K562 (cell line): ENCODE measurements around the gene SRRT. TPM values are rescaled to one million over a fixed set of nuclear protein-coding genes. Genes with fewer than 3 reads are reported as not detected.

Experiments used
- ARNT ChIP-seq, 2 experiments: fragments of 450-650 bp; IDR thresholded peaks; 2 replicates each; pipeline ENCODE4 v1.6.1; 2016; ENCODE audit warnings: mild to moderate bottlenecking in 1 of 2
- CBFA2T3 ChIP-seq: fragments of 450-650 bp; IDR thresholded peaks from 2 replicates; pipeline ENCODE4 v1.6.1; 2017
- CREB3 ChIP-seq: fragments of 450-650 bp; conservative IDR thresholded peaks from 2 replicates; pipeline ENCODE4 v1.6.1; 2016; ENCODE audit warnings: missing genetic modification characterization, low read depth, mild to moderate bottlenecking, missing compliant biosample characterization, moderate library complexity
- CREB3L1 ChIP-seq: fragments of 450-650 bp; IDR thresholded peaks from 2 replicates; pipeline ENCODE4 v1.6.1; 2014; ENCODE audit warnings: low read depth, mild to moderate bottlenecking, moderate library complexity, borderline replicate concordance
- CTBP1 ChIP-seq: fragments of 450-650 bp; IDR thresholded peaks from 2 replicates; pipeline ENCODE4 v1.6.1; 2016; ENCODE audit warnings: borderline replicate concordance
- CTCFL ChIP-seq: IDR thresholded peaks from 2 replicates; pipeline ENCODE4 v1.6.1; 2011; ENCODE audit warnings: borderline replicate concordance, low read depth, mild to moderate bottlenecking, moderate library complexity, low read length; ENCODE audit not compliant: insufficient read depth, poor library complexity, severe bottlenecking
- HDAC2 ChIP-seq: fragments of 450-650 bp; IDR thresholded peaks from 2 replicates; pipeline ENCODE4 v1.6.1; 2016; ENCODE audit warnings: mild to moderate bottlenecking
- HMGXB4 ChIP-seq: sonication (generic); formaldehyde crosslinking; IDR thresholded peaks from 2 replicates; pipeline ENCODE4 v1.8.1; 2023; ENCODE audit warnings: mild to moderate bottlenecking, missing genetic modification reagents
- KLF16 ChIP-seq: IDR thresholded peaks from 2 replicates; pipeline ENCODE4 v1.6.1; 2016; ENCODE audit warnings: antibody characterized with exemption
- LCOR ChIP-seq: sonication (generic); formaldehyde crosslinking; IDR thresholded peaks from 2 replicates; pipeline ENCODE4 v1.8.0; 2022; ENCODE audit warnings: mild to moderate bottlenecking, missing genetic modification reagents
- MYNN ChIP-seq, 2 experiments: sonication (generic); formaldehyde crosslinking in 1 of 2; IDR thresholded peaks; 2 replicates each; pipeline versions ENCODE4 v1.5.0 to v1.6.1; 2016 to 2020; ENCODE audit warnings: antibody characterized with exemption in 1 of 2, missing genetic modification reagents in 1 of 2
- PML ChIP-seq: IDR thresholded peaks from 2 replicates; pipeline ENCODE4 v1.6.1; 2012; ENCODE audit warnings: low read length, inconsistent platforms
- SAFB2 ChIP-seq: fragments of 200-400 bp; formaldehyde crosslinking; IDR thresholded peaks from 2 replicates; pipeline ENCODE4 v1.6.1; 2018; ENCODE audit warnings: borderline replicate concordance, low read length, low read depth, moderate library complexity; ENCODE audit not compliant: severe bottlenecking
- SMARCC2 ChIP-seq: fragments of 450-650 bp; IDR thresholded peaks from 2 replicates; pipeline ENCODE4 v1.6.1; 2017; ENCODE audit warnings: antibody characterized with exemption, moderate library complexity, mild to moderate bottlenecking, low read depth
- UBTF ChIP-seq, 2 experiments: IDR thresholded peaks; 2 replicates each; pipeline ENCODE4 v1.6.1; 2012; ENCODE audit warnings: improper control_type of control experiment in 2 of 2, low read depth in 2 of 2, low read length in 2 of 2, borderline replicate concordance in 1 of 2
- ZKSCAN1 ChIP-seq: fragments of 150-350 bp; IDR thresholded peaks from 2 replicates; pipeline ENCODE4 v1.6.1; 2016; ENCODE audit warnings: low read depth, low read length
- polyA plus RNA-seq, 8 experiments: library from polyadenylated mRNA; depleted of rRNA in 4 of 8; stranded (reverse) in 5 of 8; unstranded in 3 of 8; fragments of >200 nt; fragmentation: Nextera tagmentation in 2 of 8; fragmentation: Illumina TruSeq in 1 of 8; extraction: Ambion mirVana in 2 of 8; extraction: Trizol in 1 of 8; gene quantifications; 2 replicates each; pipeline versions ENCODE4 v1.2.1 to v1.2.3, GENCODE V29; 2011 to 2014; ENCODE audit warnings: inconsistent platforms in 1 of 8, missing spikeins in 1 of 8
- total RNA-seq, 7 experiments: library from RNA; depleted of rRNA in 6 of 7; stranded (reverse); fragments of >200 nt in 6 of 7; fragmentation: Illumina TruSeq in 2 of 7; extraction: Trizol in 2 of 7; gene quantifications; 2 replicates each; pipeline versions ENCODE4 v1.2.1 to v1.2.3, GENCODE V29; 2011 to 2021; ENCODE audit warnings: low replicate concordance in 1 of 7

The SRRT gene
- total and polyA plus RNA-seq, 9 of the 15 experiments (the other 6 are each of a cell fraction or from before 2014, with no cell fraction given): 10.3 to 263 (median 84.4) TPM

- TF ChIP-seq CREB3L1 (peak; percentile 43; the same call in 1 of the 2 replicates), CTCFL (peak; percentile 78), SAFB2 (no peak), HDAC2 (peak; percentile 88), SMARCC2 (0 out of 2 replicates have a peak, but pooled peaks have one; percentile 34), PML (peak; percentile 58; the same call in 1 of the 2 replicates), CREB3 (tag) (no peak), UBTF (IDR thresholded peaks at IDR 0.05; ENCODE audit: borderline replicate concordance in 1 of 2, low read depth in 2 of 2, low read length in 2 of 2) (peak; percentile 70 to 81; a peak in 2 of 4 replicates), HMGXB4 (CRISPR knock-in tag) (no peak), ARNT (IDR thresholded peaks at IDR 0.05) (no peak), CBFA2T3 (no peak; the same call in 1 of the 2 replicates), LCOR (peak; percentile 90; the same call in 1 of the 2 replicates), ZKSCAN1 (peak; percentile 99), CTBP1 (peak; percentile 93), KLF16 (no peak; the same call in 1 of the 2 replicates), MYNN (IDR thresholded peaks at IDR 0.05) (peak; percentile 59; the same call in 1 of the 2 replicates), MYNN (CRISPR knock-in tag; IDR thresholded peaks at IDR 0.05) (no peak)
These were observed 47.3 kb upstream of the SRRT start, which contains the start of gene EPHB4 (continued) for GRCh38 chr7:100827330-100828226.
